ENCODE measurements around the gene TNRC18. TPM values are rescaled to one million over a fixed set of nuclear protein-coding genes. Genes with fewer than 3 reads are reported as not detected.

Gene TNRC18
- polyA plus RNA-seq, 1 of the 3 experiments (the other 2 are of a cell fraction), result 34.4 TPM

- Histone ChIP-seq H3F3A (replicated peaks; ENCODE audit: insufficient read depth) (peaks cover 18% of the 10 kb centered on the region), H3K4me1 (ENCODE audit: control insufficient read depth in 1 of 2, insufficient read depth in 2 of 2, low read depth in 1 of 2, low read length in 1 of 2) (no peaks in the 10 kb centered on the region), H3K36me3 (replicated peaks in 1 of 2; ENCODE audit: control insufficient read depth in 1 of 2, insufficient read depth in 2 of 2, low read length in 1 of 2) (peaks cover 28 to 32% of the 10 kb centered on the region in 2 experiments), H3K9ac (no peak overlapping the region), H3K27me3 (ENCODE audit: insufficient read depth) (no peaks in the 10 kb centered on the region), H3K9me3 (no peaks in the 10 kb centered on the region), H3K79me2 (ENCODE audit: insufficient read depth) (peaks cover 96% of the 10 kb centered on the region), H3K4me3 (ENCODE audit: low read depth in 2 of 2, low read length in 1 of 2) (no peak overlapping the region), H3K9me2 (no peaks in the 10 kb centered on the region), H3K27ac (ENCODE audit: low read depth in 2 of 2, low read length in 1 of 2) (no peak overlapping the region), H3K4me2 (no peak overlapping the region), H2AFZ (ENCODE audit: low read depth) (no peak overlapping the region), H4K20me1 (ENCODE audit: insufficient read depth) (peaks cover 86% of the 10 kb centered on the region)
- CTCF ChIA-PET, result interaction anchor here (0.9 to 3.1 kb wide), 3 partner anchors 12 to 131 kb away, joined by 3 to 20 read pairs (median 7); no protein-coding TSS in a partner anchor
- POLR2A ChIA-PET, result no interaction called here
- TF ChIP-seq GATA2 (CRISPR knock-in tag; IDR thresholded peaks at IDR 0.05) (no peak), FOSL2 (IDR thresholded peaks at IDR 0.05; ENCODE audit: borderline replicate concordance, low read depth) (no peak), NRF1 (IDR thresholded peaks at IDR 0.05; ENCODE audit: low read depth, low read length) (no peak), NFIC (IDR thresholded peaks at IDR 0.05; ENCODE audit: borderline replicate concordance) (no peak), MEF2A (IDR thresholded peaks at IDR 0.05; ENCODE audit: borderline replicate concordance, low read depth) (no peak), RCOR1 (IDR thresholded peaks at IDR 0.05; ENCODE audit: low read length) (no peak), ZBTB33 (IDR thresholded peaks at IDR 0.05; ENCODE audit: borderline replicate concordance, low read depth) (no peak), CHD2 (IDR thresholded peaks at IDR 0.05; ENCODE audit: low read length, partially characterized antibody) (no peak), POLR2AphosphoS5 (IDR thresholded peaks at IDR 0.05; ENCODE audit: low read depth, low read length) (no peak), RXRA (IDR thresholded peaks at IDR 0.05; ENCODE audit: borderline replicate concordance, low read depth) (no peak), YY1 (IDR thresholded peaks at IDR 0.05; ENCODE audit: low read depth) (no peak), SMC3 (IDR thresholded peaks at IDR 0.05; ENCODE audit: low read depth, low read length) (no peak), RFX5 (IDR thresholded peaks at IDR 0.05; ENCODE audit: low read length) (no peak), SIN3A (IDR thresholded peaks at IDR 0.05; ENCODE audit: borderline replicate concordance, low read depth, low read length) (no peak), ELF1 (IDR thresholded peaks at IDR 0.05) (no peak), FOXM1 (IDR thresholded peaks at IDR 0.05; ENCODE audit: low read depth) (no peak), PBX3 (IDR thresholded peaks at IDR 0.05) (no peak)
- TF ChIP-seq, protein P1, sequence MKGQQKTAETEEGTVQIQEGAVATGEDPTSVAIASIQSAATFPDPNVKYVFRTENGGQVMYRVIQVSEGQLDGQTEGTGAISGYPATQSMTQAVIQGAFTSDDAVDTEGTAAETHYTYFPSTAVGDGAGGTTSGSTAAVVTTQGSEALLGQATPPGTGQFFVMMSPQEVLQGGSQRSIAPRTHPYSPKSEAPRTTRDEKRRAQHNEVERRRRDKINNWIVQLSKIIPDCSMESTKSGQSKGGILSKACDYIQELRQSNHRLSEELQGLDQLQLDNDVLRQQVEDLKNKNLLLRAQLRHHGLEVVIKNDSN (IDR thresholded peaks at IDR 0.05; ENCODE audit: borderline replicate concordance, low read depth), result no peak
- no peak for DNase-seq
- 96% methylated on average over 49 of the region's 55 CpGs for WGBS (ENCODE audit: low lambda C conversion rate)
These were observed 52.9 kb downstream of the TNRC18 start for GRCh38 chr7:5370454-5371353.

Measured in SK-N-SH (cell line).